Measurements from ENCODE around the gene ARHGDIB. TPM values are rescaled to one million over a fixed set of nuclear protein-coding genes. Genes with fewer than 3 reads are reported as not detected.

Gene ARHGDIB
- total RNA-seq, 1 donor from 2014 or later, result 56.0 TPM

- no peak for ATAC-seq
- DNase-seq, result no peak
- intact Hi-C loops (cut with micrococcal nuclease), result no loop called here
Measured at GRCh38 chr12:14937014-14937413, 24.4 kb downstream of the ARHGDIB start.

- intact Hi-C loops (cut with micrococcal nuclease), result no loop called here
- no peak for ATAC-seq
- peak; percentile 39 for DNase-seq
Measured at GRCh38 chr12:14936224-14936861, 25.1 kb downstream of the ARHGDIB start.

GRCh38 chr12:14935031-14935430, 26.4 kb downstream of the ARHGDIB start:
- DNase-seq (no peak), ATAC-seq (no peak)
- intact Hi-C loops (cut with micrococcal nuclease), result no loop called here

GRCh38 chr12:14934511-14934910, 26.9 kb downstream of the ARHGDIB start:
- DNase-seq (no peak), ATAC-seq (no peak)
- intact Hi-C loops (cut with micrococcal nuclease), result no loop called here

GRCh38 chr12:14931791-14932560, 29.4 kb downstream of the ARHGDIB start:
- intact Hi-C loops (cut with micrococcal nuclease), result no loop called here
- DNase-seq (no peak), ATAC-seq (no peak)

- no peak for ATAC-seq
- intact Hi-C loops (cut with micrococcal nuclease), result no loop called here
Measured at GRCh38 chr12:14931359-14931758, 30.0 kb downstream of the ARHGDIB start.

GRCh38 chr12:14930299-14930698, 31.1 kb downstream of the ARHGDIB start:
- no peak for DNase-seq
- intact Hi-C loops (cut with micrococcal nuclease), result no loop called here
- no peak for ATAC-seq

More at GRCh38 chr12:14931359-14931758, 30.0 kb downstream of the ARHGDIB start:
- DNase-seq, result no peak

GRCh38 chr12:14928931-14929330, 32.5 kb downstream of the ARHGDIB start:
- DNase-seq, result no peak
- intact Hi-C loops (cut with micrococcal nuclease), result no loop called here
- no peak for ATAC-seq

- DNase-seq, result no peak
- intact Hi-C loops (cut with micrococcal nuclease), result no loop called here
Measured at GRCh38 chr12:14927267-14927666, 34.1 kb downstream of the ARHGDIB start.

GRCh38 chr12:14924541-14924940, 36.9 kb downstream of the ARHGDIB start:
- intact Hi-C loops (cut with micrococcal nuclease), result no loop called here
- ATAC-seq, result no peak
- DNase-seq, result no peak

More at GRCh38 chr12:14927267-14927666, 34.1 kb downstream of the ARHGDIB start:
- no peak for ATAC-seq

GRCh38 chr12:14923944-14924343, 37.5 kb downstream of the ARHGDIB start:
- intact Hi-C loops (cut with micrococcal nuclease), result no loop called here
- no peak for ATAC-seq
- no peak for DNase-seq

- intact Hi-C loops (cut with micrococcal nuclease), result no loop called here
- ATAC-seq (no peak), DNase-seq (no peak)
Measured at GRCh38 chr12:14921218-14921617, 40.2 kb downstream of the ARHGDIB start.

- intact Hi-C loops (cut with micrococcal nuclease), result no loop called here
- ATAC-seq (no peak), DNase-seq (no peak)
Measured at GRCh38 chr12:14920475-14921126, 40.8 kb downstream of the ARHGDIB start.

- DNase-seq, result no peak
- intact Hi-C loops (cut with micrococcal nuclease), result no loop called here
- no peak for ATAC-seq
Measured at GRCh38 chr12:14919455-14919854, 41.9 kb downstream of the ARHGDIB start.

- no peak for ATAC-seq
Measured at GRCh38 chr12:14915736-14916135, 45.7 kb downstream of the ARHGDIB start.

GRCh38 chr12:14913381-14913781, 48.0 kb downstream of the ARHGDIB start:
- intact Hi-C loops (cut with micrococcal nuclease), result no loop called here
- ATAC-seq (peak; percentile 95), DNase-seq (peak; percentile 71)

More at GRCh38 chr12:14915736-14916135, 45.7 kb downstream of the ARHGDIB start:
- no peak for DNase-seq
- intact Hi-C loops (cut with micrococcal nuclease), result no loop called here

- ATAC-seq, result no peak
- no peak for DNase-seq
- intact Hi-C loops (cut with micrococcal nuclease), result no loop called here
Measured at GRCh38 chr12:14911131-14911530, 50.3 kb downstream of the ARHGDIB start.

- DNase-seq, result no peak
- no peak for ATAC-seq
- intact Hi-C loops (cut with micrococcal nuclease), result no loop called here
Measured at GRCh38 chr12:14910090-14910915, 51.1 kb downstream of the ARHGDIB start.

GRCh38 chr12:14907953-14908352, 53.4 kb downstream of the ARHGDIB start:
- DNase-seq, result no peak
- intact Hi-C loops (cut with micrococcal nuclease), result no loop called here
- no peak for ATAC-seq

All from left ventricle myocardium superior (tissue), 1 donor.